ENCODE results near the gene LDAH.

LDAH gene

DNA sequence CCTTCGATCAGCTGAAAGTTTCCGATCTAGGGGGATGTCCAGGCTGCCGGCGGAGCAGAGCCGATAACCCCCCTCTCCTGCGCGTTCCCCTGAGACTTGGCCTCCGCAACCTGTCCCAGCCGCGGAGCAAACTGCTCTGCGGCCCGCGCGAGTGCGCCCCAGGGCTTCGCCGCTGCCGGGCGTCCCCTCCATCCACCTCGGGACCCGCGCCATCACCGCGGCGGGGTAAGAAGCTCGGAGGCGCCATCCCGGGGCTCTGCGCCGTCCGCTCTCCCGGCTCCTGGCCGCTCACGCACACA is 156.9 kb downstream of the LDAH start:
- Histone ChIP-seq H3K9me3 (ENCODE audit: control insufficient read depth, low read length) (no peaks in the 10 kb centered on the region), H3K27ac (no peak overlapping the region), H3K9ac (no peak overlapping the region), H3K27me3 (ENCODE audit: control insufficient read depth, insufficient read depth, low read length) (peaks cover 4% of the 10 kb centered on the region), H3K4me1 (peaks cover 3% of the 10 kb centered on the region), H2AFZ (peak overlapping the region; percentile 66), H3K4me2 (ENCODE audit: low read length) (peak overlapping the region; percentile 50), H3K79me2 (no peaks in the 10 kb centered on the region), H3K4me3 (ENCODE audit: low read depth, low read length) (no peak overlapping the region), H3K36me3 (ENCODE audit: control insufficient read depth, insufficient read depth, low read length) (no peaks in the 10 kb centered on the region)
- no peak for TF ChIP-seq CTCF (IDR thresholded peaks at IDR 0.05)

DNA sequence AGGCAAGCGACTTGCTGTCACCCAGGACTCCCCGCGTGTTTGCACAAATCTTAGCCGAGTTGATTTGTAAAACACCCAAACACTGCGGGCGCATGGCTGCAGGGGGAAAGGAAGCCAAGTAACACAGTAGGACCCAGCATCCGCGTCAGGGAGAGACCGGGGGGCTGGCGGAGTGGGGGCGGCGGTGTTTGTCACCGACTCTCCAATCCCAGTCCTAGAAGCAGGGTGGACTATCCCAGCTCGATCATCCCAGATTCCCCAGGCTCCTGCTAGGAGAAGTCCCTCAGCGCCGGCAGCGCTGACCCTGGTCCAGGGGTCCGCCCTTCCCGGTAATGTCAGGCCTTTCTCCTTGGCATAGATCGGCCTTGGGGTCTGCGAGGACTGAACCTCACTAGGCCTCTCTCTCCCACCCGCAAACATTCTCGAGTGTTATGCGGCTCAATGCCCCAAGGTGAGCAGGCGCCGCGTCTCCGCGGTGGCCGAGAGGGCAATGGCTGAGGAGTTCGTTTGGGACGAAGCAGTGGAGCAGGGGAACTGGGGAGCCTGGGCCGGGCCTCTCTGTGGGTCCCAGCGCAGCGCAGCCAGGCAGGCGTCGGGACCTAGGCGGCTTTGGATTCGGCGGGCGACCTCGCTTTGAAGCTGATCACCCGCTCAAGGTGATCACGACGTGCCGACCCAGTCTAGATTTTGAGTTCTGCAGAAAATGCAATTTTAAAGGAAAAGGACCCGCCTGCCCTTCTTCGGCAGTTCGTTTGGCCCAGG is 157.5 kb downstream of the LDAH start:
- Histone ChIP-seq H3K9ac (no peak overlapping the region), H3K27ac (no peak overlapping the region), H3K9me3 (ENCODE audit: control insufficient read depth, low read length) (no peaks in the 10 kb centered on the region), H3K36me3 (ENCODE audit: control insufficient read depth, insufficient read depth, low read length) (no peaks in the 10 kb centered on the region), H3K79me2 (no peaks in the 10 kb centered on the region), H3K27me3 (ENCODE audit: control insufficient read depth, insufficient read depth, low read length) (peaks cover 4% of the 10 kb centered on the region), H3K4me3 (ENCODE audit: low read depth, low read length) (no peak overlapping the region), H2AFZ (peak overlapping the region; percentile 66), H3K4me2 (ENCODE audit: low read length) (peak overlapping the region; percentile 50), H3K4me1 (peaks cover 3% of the 10 kb centered on the region)
- no peak for TF ChIP-seq CTCF (IDR thresholded peaks at IDR 0.05)

DNA sequence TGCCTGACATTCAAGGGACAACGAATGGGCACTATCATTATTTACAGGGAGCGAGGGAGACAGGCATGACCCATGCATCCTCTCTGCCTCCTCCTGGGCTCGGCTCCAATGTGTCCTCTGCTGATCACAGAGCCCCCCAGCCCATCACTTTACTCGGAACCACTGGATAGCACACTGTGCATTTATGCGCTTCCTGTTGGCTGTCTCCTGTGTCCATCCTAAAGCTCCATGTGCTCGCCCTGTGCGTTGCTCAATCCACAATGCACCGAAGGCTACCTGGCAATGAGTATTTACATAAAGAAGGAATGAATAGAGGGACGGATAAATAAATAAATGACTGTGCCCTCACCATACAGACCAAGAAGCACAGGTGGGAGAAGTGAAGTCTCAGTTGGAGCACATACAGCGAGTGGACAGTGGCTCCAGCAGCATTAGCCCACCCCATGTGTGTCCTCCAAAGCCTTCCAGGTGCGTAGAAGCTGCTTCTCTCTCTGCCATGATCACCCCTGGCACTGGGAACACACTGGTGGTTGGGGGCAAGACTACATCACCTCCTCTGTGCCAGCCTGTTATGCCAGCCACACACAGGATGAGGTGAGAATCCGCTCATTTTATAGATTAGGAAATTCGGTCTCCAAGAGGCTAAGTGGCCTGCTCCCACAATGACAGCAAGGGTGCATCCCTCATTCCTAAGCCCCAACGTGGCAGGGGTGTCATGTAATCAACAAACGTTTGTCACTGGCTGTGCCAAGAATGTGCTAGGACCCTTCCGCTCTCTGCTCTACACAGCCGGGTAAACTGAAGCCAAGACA is 158.3 kb downstream of the LDAH start:
- Histone ChIP-seq H3K9me3 (ENCODE audit: control insufficient read depth, low read length) (no peaks in the 10 kb centered on the region), H3K27ac (no peak overlapping the region), H3K27me3 (ENCODE audit: control insufficient read depth, insufficient read depth, low read length) (peaks cover 2% of the 10 kb centered on the region), H3K4me3 (ENCODE audit: low read depth, low read length) (no peak overlapping the region), H3K79me2 (no peaks in the 10 kb centered on the region), H3K36me3 (ENCODE audit: control insufficient read depth, insufficient read depth, low read length) (no peaks in the 10 kb centered on the region), H2AFZ (no peak overlapping the region), H3K4me2 (ENCODE audit: low read length) (no peak overlapping the region), H3K4me1 (peaks cover 3% of the 10 kb centered on the region), H3K9ac (no peak overlapping the region)
- no peak for TF ChIP-seq CTCF (IDR thresholded peaks at IDR 0.05)

GRCh38 chr2:20664071-20664390 is 158.9 kb downstream of the LDAH start:
- no peaks in the 10 kb centered on the region for H3K79me2 ChIP-seq
- H2AFZ ChIP-seq: no peak overlapping the region
- peaks cover 3% of the 10 kb centered on the region for H3K4me1 ChIP-seq
- H3K36me3 ChIP-seq (ENCODE audit: control insufficient read depth, insufficient read depth, low read length): no peaks in the 10 kb centered on the region
- H3K4me2 ChIP-seq (ENCODE audit: low read length): no peak overlapping the region
- no peak for TF ChIP-seq CTCF (IDR thresholded peaks at IDR 0.05)
- no peaks in the 10 kb centered on the region for H3K9me3 ChIP-seq (ENCODE audit: control insufficient read depth, low read length)
- H3K4me3 ChIP-seq (ENCODE audit: low read depth, low read length): no peak overlapping the region
- no peak overlapping the region for H3K27ac ChIP-seq
- no peak overlapping the region for H3K9ac ChIP-seq
- H3K27me3 ChIP-seq (ENCODE audit: control insufficient read depth, insufficient read depth, low read length): no peaks in the 10 kb centered on the region

All from parathyroid adenoma (tissue), 2 donors.